HG03565 (cell line): Measurements from ENCODE around the gene SRC.

ENCODE experiments used
- ATAC-seq: cut with Tn5 transposase; IDR thresholded peaks from one replicate; pipeline ENCODE4 v1.9.1; 2021; ENCODE audit warnings: mild to moderate bottlenecking, moderate library complexity; ENCODE audit not compliant: unreplicated experiment

The SRC gene

GRCh38 chr20:37345339-37346235, at the start of gene SRC:
Gene SRC (plus strand): TSS chr20:37346140. CDS start chr20:37384154, 38,014 bp downstream.
- ATAC-seq, result no peak

- ATAC-seq, result no peak
Measured at GRCh38 chr20:37296371-37296770, 49.6 kb upstream of the SRC start.

DNA sequence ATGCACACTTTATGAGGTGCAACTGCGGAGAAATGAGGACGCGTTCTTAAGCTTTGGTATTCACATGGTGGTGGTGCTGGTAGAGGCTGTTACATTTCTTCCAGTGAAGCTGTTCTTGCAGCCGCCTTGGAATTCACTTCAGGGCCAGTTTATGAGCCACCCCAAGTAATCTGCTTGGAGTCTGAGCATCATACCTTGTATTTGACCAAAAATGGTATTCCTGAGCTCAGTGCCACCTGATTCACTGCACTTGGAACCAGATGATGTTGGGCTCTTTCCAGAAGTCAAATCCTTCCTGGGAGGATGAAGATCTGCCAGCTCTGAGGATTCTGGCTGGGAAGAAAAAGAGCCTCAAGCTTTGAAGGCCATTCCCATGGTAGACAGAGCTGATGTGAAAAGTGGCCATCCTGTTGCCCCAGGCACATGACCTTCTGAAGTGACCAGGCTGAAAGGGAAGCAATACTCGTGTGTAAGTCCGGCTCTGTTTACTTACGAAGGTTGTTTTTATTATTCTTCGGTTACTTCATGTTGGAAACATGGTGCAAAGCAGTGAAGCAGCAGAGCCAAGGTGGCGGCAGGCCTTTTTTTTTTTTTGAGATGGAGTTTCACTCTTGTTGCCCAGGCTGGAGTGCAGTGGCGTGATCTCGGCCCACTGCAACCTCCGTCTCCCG, 48.7 kb upstream of the SRC start:
- no peak for ATAC-seq

GRCh38 chr20:37298190-37298939, 47.6 kb upstream of the SRC start:
- ATAC-seq, result peak; percentile 39

- no peak for ATAC-seq
Measured at GRCh38 chr20:37299718-37300528, 46.0 kb upstream of the SRC start.

DNA sequence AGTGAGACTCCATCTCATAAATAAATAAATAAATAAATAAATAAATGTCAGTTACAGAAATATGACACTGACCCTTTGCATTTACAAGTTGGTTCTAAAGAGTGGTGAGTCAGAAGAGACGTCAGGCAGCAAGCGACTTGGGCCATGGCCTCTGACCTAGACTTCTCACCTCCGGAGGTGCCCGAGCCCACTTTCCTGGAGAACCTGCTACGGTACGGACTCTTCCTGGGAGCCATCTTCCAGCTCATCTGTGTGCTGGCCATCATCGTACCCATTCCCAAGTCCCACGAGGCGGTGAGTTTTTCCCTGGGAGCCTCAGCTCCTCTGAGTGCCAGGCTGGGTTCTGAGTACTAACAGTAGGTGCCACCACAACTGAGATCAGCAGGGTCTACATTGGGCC, 44.8 kb upstream of the SRC start:
- no peak for ATAC-seq

DNA sequence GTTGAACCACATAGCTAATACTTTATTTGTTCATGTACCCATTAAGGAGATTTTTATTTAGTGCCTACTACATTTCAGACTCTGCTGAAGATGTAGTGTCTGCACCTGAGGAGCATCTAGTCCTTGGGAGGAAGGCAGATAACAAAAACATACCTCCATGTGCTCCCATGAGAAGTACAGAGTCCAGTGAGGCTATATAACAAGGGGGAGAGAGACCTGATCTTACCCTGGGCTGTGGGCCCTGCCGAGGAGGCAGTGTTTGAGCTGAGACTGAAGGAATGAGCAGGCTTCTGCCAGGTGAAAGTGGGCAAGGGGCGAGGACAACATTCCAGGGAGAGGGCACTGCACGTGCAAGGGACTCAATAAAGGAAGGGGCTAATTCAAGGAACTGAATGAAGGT, 44.4 kb upstream of the SRC start:
- no peak for ATAC-seq

- no peak for ATAC-seq
Measured at GRCh38 chr20:37302981-37303380, 43.0 kb upstream of the SRC start.

DNA sequence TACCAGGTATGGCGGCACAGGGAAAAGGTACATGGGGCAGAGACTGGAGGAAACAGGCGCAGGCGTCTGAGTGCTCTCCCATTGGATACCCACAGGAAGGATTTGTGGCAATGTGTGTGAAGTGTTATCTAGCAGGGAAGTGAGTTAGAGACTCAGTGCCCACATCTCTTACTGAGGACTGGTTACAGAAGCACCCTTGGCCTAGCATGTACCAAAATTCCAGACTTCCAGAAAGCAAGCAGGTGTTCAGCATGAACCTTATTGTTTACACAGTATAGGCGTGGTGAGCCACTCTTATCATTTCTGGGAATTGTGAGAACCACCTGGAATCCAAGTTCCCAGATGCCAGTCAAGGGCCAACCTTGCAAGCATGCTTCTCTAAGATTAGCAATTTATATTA, 42.3 kb upstream of the SRC start:
- no peak for ATAC-seq

DNA sequence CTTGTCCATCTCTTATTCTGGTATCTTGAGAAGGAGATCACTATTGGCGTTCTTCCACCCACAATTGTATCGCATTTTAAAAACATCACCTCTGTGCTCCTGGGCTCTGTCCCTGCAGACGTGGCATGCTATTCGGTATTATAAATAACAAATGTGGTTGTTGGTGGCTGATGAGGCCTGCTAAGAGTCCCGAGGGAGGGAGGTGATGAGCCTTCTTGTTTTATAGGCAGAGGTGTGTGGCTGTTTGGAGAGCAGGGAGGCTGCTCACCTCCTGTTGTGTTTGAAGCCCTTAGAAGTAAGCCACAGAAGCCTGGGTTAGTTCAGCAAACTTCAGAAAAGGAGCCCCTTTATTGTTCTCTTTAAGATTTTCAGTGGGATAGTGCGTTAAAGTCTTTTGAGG, 40.9 kb upstream of the SRC start:
- ATAC-seq, result no peak

GRCh38 chr20:37305839-37306238, 40.1 kb upstream of the SRC start:
- ATAC-seq, result no peak

- peak; percentile 86 for ATAC-seq
Measured at GRCh38 chr20:37308086-37309050, 37.6 kb upstream of the SRC start.

- ATAC-seq, result no peak
Measured at GRCh38 chr20:37309290-37309689, 36.6 kb upstream of the SRC start.

GRCh38 chr20:37309936-37310590, 35.9 kb upstream of the SRC start:
- no peak for ATAC-seq

DNA sequence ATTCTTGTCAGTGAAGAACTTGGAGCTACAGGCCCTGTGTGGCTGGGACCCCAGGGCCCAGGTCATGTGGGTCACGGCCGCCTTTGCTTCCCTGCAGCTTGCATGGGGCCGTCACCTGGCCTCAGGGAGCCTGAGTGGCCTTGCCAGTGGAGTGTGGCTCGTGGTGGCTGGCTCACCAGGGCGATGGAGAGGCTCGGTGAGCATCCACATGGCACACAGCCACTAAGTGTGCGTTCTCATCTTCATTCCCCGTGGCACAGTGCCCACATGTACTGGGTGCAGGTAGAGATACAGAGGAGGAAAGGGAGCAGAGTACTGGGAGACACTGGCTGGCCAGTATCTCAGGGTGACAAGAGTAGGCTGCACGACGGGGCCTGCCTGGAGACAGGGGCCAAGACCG, 35.0 kb upstream of the SRC start:
- ATAC-seq, result no peak

DNA sequence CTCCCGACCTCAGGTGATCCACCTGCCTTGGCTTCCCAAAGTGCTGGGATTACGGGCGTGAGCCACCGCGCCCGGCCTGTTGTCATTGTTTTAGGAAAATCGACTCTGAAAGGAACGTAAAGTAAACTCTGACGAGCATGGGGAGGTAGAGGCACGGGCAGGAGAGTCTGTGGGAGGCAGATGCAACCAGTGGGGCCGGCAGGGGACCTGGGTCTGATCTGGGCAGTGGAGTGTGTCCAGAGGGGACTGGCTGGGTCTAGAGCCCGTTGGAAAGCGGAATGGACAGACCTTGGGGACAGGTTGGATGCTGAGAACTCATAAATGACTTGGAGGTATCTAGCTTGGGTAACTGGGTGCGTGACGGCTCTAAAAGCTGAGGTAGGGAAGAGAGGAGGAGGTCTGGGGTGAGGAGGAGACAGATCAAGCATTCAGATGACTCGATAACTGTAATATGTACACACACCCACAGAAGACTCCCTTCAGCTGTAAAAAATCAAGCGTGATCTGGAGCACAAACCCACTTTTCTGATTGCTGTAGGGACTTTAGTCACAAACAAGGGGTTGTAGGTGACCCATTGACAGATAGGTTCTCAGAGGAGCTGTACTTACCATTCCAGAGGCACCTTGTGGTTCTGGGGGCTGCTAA, 34.1 kb upstream of the SRC start:
- ATAC-seq, result no peak

- no peak for ATAC-seq
Measured at GRCh38 chr20:37313546-37314091, 32.3 kb upstream of the SRC start.

DNA sequence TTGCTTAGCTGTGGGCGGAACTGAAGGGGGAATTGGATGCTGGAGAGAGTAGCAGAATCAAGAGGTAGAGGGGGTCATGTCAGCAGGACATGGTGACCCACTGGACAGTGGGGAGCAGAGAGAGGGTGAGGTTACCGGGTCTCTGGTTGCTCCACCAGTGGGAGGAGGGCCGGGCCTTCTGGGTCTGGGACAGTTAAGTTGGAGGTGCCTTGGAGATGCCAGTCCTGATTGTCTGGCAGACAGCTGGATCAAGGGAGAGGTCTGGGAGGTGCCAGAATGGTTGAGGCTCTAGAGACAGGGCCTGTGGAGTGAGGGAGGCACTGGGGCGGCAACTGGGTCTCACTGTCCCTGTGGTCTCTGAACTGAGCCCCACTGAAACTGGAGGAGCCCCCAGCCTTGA, 31.8 kb upstream of the SRC start:
- ATAC-seq, result no peak
